Spinal cord (tissue), 10 donors: ENCODE results near the gene ZFX. TPM values are rescaled to one million over a fixed set of nuclear protein-coding genes. Genes with fewer than 3 reads are reported as not detected.

Experiments used
- DNase-seq, 6 donors: peaks; one replicate each; pipeline versions ENCODE4 v3.0.0 to v3.0.0-alpha.2; 2013 to 2015; ENCODE audit warnings: low spot score in 6 of 6, low read depth in 4 of 6
- H3K27ac ChIP-seq: one replicate; pipeline ENCODE4 v1.5.1; 2013; ENCODE audit warnings: low read depth, low read length, control low read depth
- H3K27me3 ChIP-seq: one replicate; pipeline ENCODE4 v1.6.1; 2013; ENCODE audit warnings: low read length; ENCODE audit not compliant: control insufficient read depth, insufficient read depth
- H3K36me3 ChIP-seq: one replicate; pipeline ENCODE4 v1.6.1; 2013; ENCODE audit warnings: low read length; ENCODE audit not compliant: control insufficient read depth, insufficient read depth
- H3K4me1 ChIP-seq: one replicate; pipeline ENCODE4 v1.6.1; 2013; ENCODE audit warnings: low read length; ENCODE audit not compliant: control insufficient read depth, insufficient read depth
- H3K4me3 ChIP-seq: one replicate; pipeline ENCODE4 v1.5.1; 2013; ENCODE audit warnings: low read depth, low read length, control low read depth
- H3K9me3 ChIP-seq: one replicate; pipeline ENCODE4 v1.6.1; 2013; ENCODE audit warnings: low read length; ENCODE audit not compliant: control insufficient read depth, insufficient read depth
- WGBS: methylation state at CpG from one replicate; pipeline ENCODE4 v1.1.5; 2013; ENCODE audit warnings: missing lambda C conversion rate; ENCODE audit not compliant: insufficient coverage; 5-methylcytosine and 5-hydroxymethylcytosine counted together
- polyA plus RNA-seq, 2 donors: library from polyadenylated mRNA; unstranded; fragments of 120-200 nt; gene quantifications; one replicate each; pipeline ENCODE4 v1.2.1, GENCODE V29; 2013; ENCODE audit not compliant: insufficient read length in 2 of 2
- total RNA-seq, 2 donors: library from RNA; depleted of rRNA in 1 of 2; stranded (reverse); fragments of 120-200 nt in 1 of 2; fragments of >200 nt in 1 of 2; gene quantifications; one replicate each; pipeline versions ENCODE4 v1.2.3 to v1.2.4, GENCODE V29; 2013 to 2014
- donor health status: healthy.

ZFX gene
- total and polyA plus RNA-seq, 4 donors = 15.1 to 72.6 (median 40.0) TPM

- Histone ChIP-seq H3K4me3 (no peak overlapping the region), H3K27ac (no peak overlapping the region), H3K27me3 (peaks cover 13% of the 10 kb centered on the region), H3K4me1 (no peaks in the 10 kb centered on the region), H3K9me3 (no peaks in the 10 kb centered on the region), H3K36me3 (no peaks in the 10 kb centered on the region)
- DNase-seq = no peak
- 90% methylated on average over 5 of the region's 5 CpGs for WGBS
Observed at GRCh38 chrX:24228596-24228995, 79.1 kb downstream of the ZFX start.

GRCh38 chrX:24229400-24229879 lies 79.9 kb downstream of the ZFX start:
- peaks cover 19% of the 10 kb centered on the region for H3K27me3 ChIP-seq
- H3K27ac ChIP-seq = no peak overlapping the region
- no peaks in the 10 kb centered on the region for H3K36me3 ChIP-seq
- no peak overlapping the region for H3K4me3 ChIP-seq
- no peaks in the 10 kb centered on the region for H3K9me3 ChIP-seq
- 86% methylated on average over 4 of the region's 10 CpGs for WGBS
- H3K4me1 ChIP-seq = no peaks in the 10 kb centered on the region
- DNase-seq = no peak

GRCh38 chrX:24229976-24230375 lies 80.4 kb downstream of the ZFX start:
- DNase-seq = no peak
- H3K27ac ChIP-seq = no peak overlapping the region

GRCh38 chrX:24231131-24231540 lies 81.6 kb downstream of the ZFX start:
- DNase-seq = peak in 2 of 6 donors; percentile 2 to 10
- H3K27me3 ChIP-seq = peaks cover 25% of the 10 kb centered on the region
- H3K27ac ChIP-seq = no peak overlapping the region
- no peaks in the 10 kb centered on the region for H3K4me1 ChIP-seq
- no peaks in the 10 kb centered on the region for H3K9me3 ChIP-seq
- H3K4me3 ChIP-seq = no peak overlapping the region
- WGBS = no CpG with 5 or more reads among the region's 3 CpGs
- no peaks in the 10 kb centered on the region for H3K36me3 ChIP-seq

More at GRCh38 chrX:24229976-24230375, 80.4 kb downstream of the ZFX start:
- no peak overlapping the region for H3K4me3 ChIP-seq
- H3K36me3 ChIP-seq = no peaks in the 10 kb centered on the region
- 54% methylated on average over 3 of the region's 3 CpGs for WGBS
- peaks cover 22% of the 10 kb centered on the region for H3K27me3 ChIP-seq
- no peaks in the 10 kb centered on the region for H3K4me1 ChIP-seq
- no peaks in the 10 kb centered on the region for H3K9me3 ChIP-seq

- no CpG with 5 or more reads among the region's 1 CpG for WGBS
- H3K27me3 ChIP-seq = peaks cover 25% of the 10 kb centered on the region
- H3K9me3 ChIP-seq = no peaks in the 10 kb centered on the region
- H3K4me1 ChIP-seq = no peaks in the 10 kb centered on the region
- no peak for DNase-seq
- no peak overlapping the region for H3K4me3 ChIP-seq
- no peaks in the 10 kb centered on the region for H3K36me3 ChIP-seq
- H3K27ac ChIP-seq = no peak overlapping the region
Observed at GRCh38 chrX:24231641-24232179, 82.2 kb downstream of the ZFX start.

- Histone ChIP-seq H3K4me1 (no peaks in the 10 kb centered on the region), H3K9me3 (no peaks in the 10 kb centered on the region), H3K4me3 (no peak overlapping the region), H3K27ac (no peak overlapping the region), H3K36me3 (no peaks in the 10 kb centered on the region), H3K27me3 (peaks cover 28% of the 10 kb centered on the region)
- DNase-seq = no peak
Observed at GRCh38 chrX:24232796-24233195, 83.3 kb downstream of the ZFX start.

GRCh38 chrX:24235084-24235710 lies 85.7 kb downstream of the ZFX start:
- Histone ChIP-seq H3K27me3 (peaks cover 21% of the 10 kb centered on the region), H3K27ac (no peak overlapping the region), H3K9me3 (no peaks in the 10 kb centered on the region), H3K4me3 (no peak overlapping the region), H3K36me3 (no peaks in the 10 kb centered on the region), H3K4me1 (no peaks in the 10 kb centered on the region)
- DNase-seq = no peak
- WGBS = 36% methylated on average over 2 of the region's 2 CpGs

- 40% methylated on average over 1 of the region's 13 CpGs for WGBS
- Histone ChIP-seq H3K9me3 (no peaks in the 10 kb centered on the region), H3K36me3 (no peaks in the 10 kb centered on the region), H3K27ac (no peak overlapping the region), H3K4me3 (no peak overlapping the region), H3K4me1 (no peaks in the 10 kb centered on the region), H3K27me3 (peaks cover 12% of the 10 kb centered on the region)
- peak in 3 of 6 donors; percentile 11 to 51 (median 42) for DNase-seq
Observed at GRCh38 chrX:24241822-24242648, 92.5 kb downstream of the ZFX start.

- DNase-seq = peak in 3 of 6 donors; percentile 1 to 55 (median 1)
- H3K4me3 ChIP-seq = no peak overlapping the region
- no peaks in the 10 kb centered on the region for H3K4me1 ChIP-seq
- H3K36me3 ChIP-seq = no peaks in the 10 kb centered on the region
- WGBS = 40% methylated on average over 7 of the region's 8 CpGs
- H3K9me3 ChIP-seq = no peaks in the 10 kb centered on the region
- peaks cover 10% of the 10 kb centered on the region for H3K27me3 ChIP-seq
- no peak overlapping the region for H3K27ac ChIP-seq
Observed at GRCh38 chrX:24242649-24243175, 93.2 kb downstream of the ZFX start.
